HEK293 (cell line): ENCODE measurements around the gene TCF20.
A peak's percentile ranks its signal among the peaks of the same experiment; 100 is the strongest.

Experiments used
- CTCF ChIA-PET: fragments of 350-600 bp; formaldehyde crosslinking; extraction: SDS; loops from one replicate; lab custom pipeline; 2021; ENCODE audit warnings: antibody characterized with exemption; lab: Yijun Ruan, JAX
- POLR2A ChIA-PET: fragments of 300-600 bp; formaldehyde crosslinking; extraction: SDS; loops from one replicate; lab custom pipeline; 2020; ENCODE audit warnings: antibody characterized with exemption, inconsistent platforms; lab: Yijun Ruan, JAX
- H3K27ac ChIP-seq: fragments of 200-500 bp; sonication (Bioruptor generic); 2 replicates; pipeline ENCODE4 v1.5.1; 2014; ENCODE audit warnings: low read depth, low read length, control low read depth, inconsistent platforms; ENCODE audit errors: extremely low read depth
- H3K36me3 ChIP-seq, 2 experiments: fragments of 200-500 bp in 1 of 2; sonication (Bioruptor generic) in 1 of 2; 1 replicate in 1 of 2; 2 replicates in 1 of 2; pipeline ENCODE4 v1.5.1; 2014 to 2017; ENCODE audit warnings: inconsistent platforms in 2 of 2, low read length in 2 of 2; ENCODE audit not compliant: control insufficient read depth in 2 of 2, insufficient read depth in 1 of 2
- H3K4me1 ChIP-seq: fragments of 200-500 bp; sonication (Bioruptor generic); 2 replicates; pipeline ENCODE4 v1.5.1; 2014; ENCODE audit warnings: mild to moderate bottlenecking, low read length, inconsistent platforms; ENCODE audit not compliant: control insufficient read depth, insufficient read depth
- H3K4me3 ChIP-seq: 2 replicates; pipeline ENCODE4 v1.5.1; 2011; ENCODE audit warnings: low read depth, mild to moderate bottlenecking, control low read depth, low read length, moderate library complexity
- H3K9me3 ChIP-seq: fragments of 200-500 bp; sonication (Bioruptor generic); 2 replicates; pipeline ENCODE4 v1.5.1; 2014; ENCODE audit warnings: low read depth, low read length, inconsistent platforms; ENCODE audit not compliant: control insufficient read depth, insufficient read depth
- BCL11B ChIP-seq: fragments of 450-650 bp; formaldehyde crosslinking; IDR thresholded peaks from 2 replicates; pipeline ENCODE4 v1.5.1; 2016; ENCODE audit warnings: low read depth, missing biosample characterization, missing genetic modification characterization
- IKZF3 ChIP-seq: fragments of 450-650 bp; IDR thresholded peaks from 2 replicates; pipeline ENCODE4 v1.5.0; 2018; ENCODE audit warnings: missing biosample characterization, mild to moderate bottlenecking, missing genetic modification characterization, moderate library complexity
- MZF1 ChIP-seq: fragments of 450-650 bp; formaldehyde crosslinking; IDR thresholded peaks from 2 replicates; pipeline ENCODE4 v1.5.1; 2017; ENCODE audit warnings: missing biosample characterization, missing genetic modification characterization, borderline replicate concordance
- YY2 ChIP-seq: fragments of 450-650 bp; formaldehyde crosslinking; IDR thresholded peaks from 2 replicates; pipeline ENCODE4 v1.5.1; 2016; ENCODE audit warnings: missing biosample characterization, missing genetic modification characterization
- ZBTB17 ChIP-seq: fragments of 450-650 bp; formaldehyde crosslinking; IDR thresholded peaks from 2 replicates; pipeline ENCODE4 v1.5.1; 2016; ENCODE audit warnings: missing biosample characterization, missing genetic modification characterization
- ZBTB8A ChIP-seq: fragments of 450-650 bp; formaldehyde crosslinking; IDR thresholded peaks from 2 replicates; pipeline ENCODE4 v1.5.1; 2016; ENCODE audit warnings: missing biosample characterization, missing genetic modification characterization
- ZIC2 ChIP-seq: fragments of 450-650 bp; formaldehyde crosslinking; IDR thresholded peaks from 2 replicates; pipeline ENCODE4 v1.5.1; 2016; ENCODE audit warnings: missing biosample characterization, missing genetic modification characterization
- ZNF10 ChIP-seq: fragments of 450-650 bp; formaldehyde crosslinking; IDR thresholded peaks from 2 replicates; pipeline ENCODE4 v1.5.1; 2017; ENCODE audit warnings: missing biosample characterization, missing genetic modification characterization
- ZNF114 ChIP-seq: fragments of 450-650 bp; formaldehyde crosslinking; IDR thresholded peaks from 2 replicates; pipeline ENCODE4 v1.5.0; 2017; ENCODE audit warnings: missing biosample characterization, missing genetic modification characterization
- ZNF174 ChIP-seq: fragments of 450-650 bp; formaldehyde crosslinking; IDR thresholded peaks from 2 replicates; pipeline ENCODE4 v1.5.0; 2017; ENCODE audit warnings: missing biosample characterization, mild to moderate bottlenecking, missing genetic modification characterization
- ZNF239 ChIP-seq: fragments of 450-650 bp; formaldehyde crosslinking; IDR thresholded peaks from 2 replicates; pipeline ENCODE4 v1.5.1; 2016; ENCODE audit warnings: missing biosample characterization, missing genetic modification characterization
- ZNF292 ChIP-seq: fragments of 450-650 bp; formaldehyde crosslinking; IDR thresholded peaks from 2 replicates; pipeline ENCODE4 v1.5.1; 2016; ENCODE audit warnings: low read depth, missing biosample characterization, missing genetic modification characterization, borderline replicate concordance
- ZNF514 ChIP-seq: fragments of 450-650 bp; formaldehyde crosslinking; IDR thresholded peaks from 2 replicates; pipeline ENCODE4 v1.5.1; 2016; ENCODE audit warnings: missing biosample characterization, missing genetic modification characterization
- ZNF558 ChIP-seq: fragments of 450-650 bp; formaldehyde crosslinking; IDR thresholded peaks from 2 replicates; pipeline ENCODE4 v1.5.1; 2016; ENCODE audit warnings: missing biosample characterization, missing genetic modification characterization
- ZNF654 ChIP-seq: fragments of 450-650 bp; formaldehyde crosslinking; IDR thresholded peaks from 2 replicates; pipeline ENCODE4 v1.5.1; 2016; ENCODE audit warnings: low read depth, missing biosample characterization, missing genetic modification characterization
- ZNF664 ChIP-seq: fragments of 450-650 bp; formaldehyde crosslinking; IDR thresholded peaks from 2 replicates; pipeline ENCODE4 v1.5.1; 2016; ENCODE audit warnings: missing biosample characterization, missing genetic modification characterization
- ZNF747 ChIP-seq: fragments of 450-650 bp; formaldehyde crosslinking; IDR thresholded peaks from 2 replicates; pipeline ENCODE4 v1.5.1; 2016; ENCODE audit warnings: missing biosample characterization, missing genetic modification characterization
- TF ChIP-seq, protein P1 (sequence below): fragments of 450-650 bp; formaldehyde crosslinking; IDR thresholded peaks from 2 replicates; pipeline ENCODE4 v1.5.1; 2016; ENCODE audit warnings: missing biosample characterization, missing genetic modification characterization
- TF ChIP-seq, protein P2 (sequence below): fragments of 450-650 bp; formaldehyde crosslinking; IDR thresholded peaks from 2 replicates; pipeline ENCODE4 v1.5.1; 2016; ENCODE audit warnings: missing biosample characterization, missing genetic modification characterization, low read depth
- TF ChIP-seq, protein P3 (sequence below): fragments of 450-650 bp; formaldehyde crosslinking; IDR thresholded peaks from 2 replicates; pipeline ENCODE4 v1.5.1; 2016; ENCODE audit warnings: missing biosample characterization, missing genetic modification characterization

TCF20 gene

DNA sequence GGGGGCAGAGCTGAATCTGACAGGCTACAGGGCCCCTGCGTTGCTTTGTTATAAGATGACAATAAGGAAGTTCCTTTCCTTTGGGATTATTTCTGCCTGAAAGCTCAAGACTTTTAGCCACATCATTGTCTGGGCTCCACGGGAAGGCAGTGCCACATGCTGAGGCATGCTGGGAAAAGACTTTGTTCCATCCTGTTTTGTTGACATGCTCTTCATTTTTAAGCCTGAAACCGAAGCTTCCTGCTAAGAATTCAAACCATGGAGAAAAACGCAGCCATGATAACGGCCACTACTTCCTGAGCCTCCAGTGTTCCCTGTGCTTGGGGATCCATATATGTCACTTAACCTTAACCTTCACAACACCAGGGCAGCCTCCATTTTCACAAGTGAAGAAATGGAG lies 5.5 kb upstream of the TCF20 start:
- TF ChIP-seq ZNF558 (no peak), ZBTB17 (peak; percentile 39; the same call in 1 of the 2 replicates), ZNF514 (no peak), ZIC2 (tag by site-specific recombination) (peak; percentile 98), BCL11B (tag by site-specific recombination) (no peak)
- TF ChIP-seq, protein P1, sequence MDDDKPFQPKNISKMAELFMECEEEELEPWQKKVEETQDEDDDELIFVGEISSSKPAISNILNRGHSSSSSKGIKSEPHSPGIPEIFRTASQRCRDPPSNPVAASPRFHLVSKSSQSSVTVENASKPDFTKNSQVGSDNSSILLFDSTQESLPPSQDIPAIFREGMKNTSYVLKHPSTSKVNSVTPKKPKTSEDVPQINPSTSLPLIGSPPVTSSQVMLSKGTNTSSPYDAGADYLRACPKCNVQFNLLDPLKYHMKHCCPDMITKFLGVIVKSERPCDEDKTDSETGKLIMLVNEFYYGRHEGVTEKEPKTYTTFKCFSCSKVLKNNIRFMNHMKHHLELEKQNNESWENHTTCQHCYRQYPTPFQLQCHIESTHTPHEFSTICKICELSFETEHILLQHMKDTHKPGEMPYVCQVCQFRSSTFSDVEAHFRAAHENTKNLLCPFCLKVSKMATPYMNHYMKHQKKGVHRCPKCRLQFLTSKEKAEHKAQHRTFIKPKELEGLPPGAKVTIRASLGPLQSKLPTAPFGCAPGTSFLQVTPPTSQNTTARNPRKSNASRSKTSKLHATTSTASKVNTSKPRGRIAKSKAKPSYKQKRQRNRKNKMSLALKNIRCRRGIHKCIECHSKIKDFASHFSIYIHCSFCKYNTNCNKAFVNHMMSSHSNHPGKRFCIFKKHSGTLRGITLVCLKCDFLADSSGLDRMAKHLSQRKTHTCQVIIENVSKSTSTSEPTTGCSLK (tag by site-specific recombination): no peak
- TF ChIP-seq, protein P2, sequence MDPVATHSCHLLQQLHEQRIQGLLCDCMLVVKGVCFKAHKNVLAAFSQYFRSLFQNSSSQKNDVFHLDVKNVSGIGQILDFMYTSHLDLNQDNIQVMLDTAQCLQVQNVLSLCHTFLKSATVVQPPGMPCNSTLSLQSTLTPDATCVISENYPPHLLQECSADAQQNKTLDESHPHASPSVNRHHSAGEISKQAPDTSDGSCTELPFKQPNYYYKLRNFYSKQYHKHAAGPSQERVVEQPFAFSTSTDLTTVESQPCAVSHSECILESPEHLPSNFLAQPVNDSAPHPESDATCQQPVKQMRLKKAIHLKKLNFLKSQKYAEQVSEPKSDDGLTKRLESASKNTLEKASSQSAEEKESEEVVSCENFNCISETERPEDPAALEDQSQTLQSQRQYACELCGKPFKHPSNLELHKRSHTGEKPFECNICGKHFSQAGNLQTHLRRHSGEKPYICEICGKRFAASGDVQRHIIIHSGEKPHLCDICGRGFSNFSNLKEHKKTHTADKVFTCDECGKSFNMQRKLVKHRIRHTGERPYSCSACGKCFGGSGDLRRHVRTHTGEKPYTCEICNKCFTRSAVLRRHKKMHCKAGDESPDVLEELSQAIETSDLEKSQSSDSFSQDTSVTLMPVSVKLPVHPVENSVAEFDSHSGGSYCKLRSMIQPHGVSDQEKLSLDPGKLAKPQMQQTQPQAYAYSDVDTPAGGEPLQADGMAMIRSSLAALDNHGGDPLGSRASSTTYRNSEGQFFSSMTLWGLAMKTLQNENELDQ (tag by site-specific recombination): no peak
- CTCF ChIA-PET: interaction anchor here (1.0 kb wide), 1 partner anchor 107 kb away, joined by 3 read pairs; no protein-coding TSS in a partner anchor
- POLR2A ChIA-PET: interaction anchor here (1.2 kb wide), 1 partner anchor 37 kb away, joined by 3 read pairs; no protein-coding TSS in a partner anchor
- no peaks in the 10 kb centered on the region; the same call in 1 of the 2 replicates for H3K4me1 ChIP-seq
- no peaks in the 10 kb centered on the region for H3K9me3 ChIP-seq
- H3K4me3 ChIP-seq: no peak overlapping the region
- no peak overlapping the region for H3K27ac ChIP-seq
- no peaks in the 10 kb centered on the region for H3K36me3 ChIP-seq

- H3K27ac ChIP-seq: no peak overlapping the region
- no peaks in the 10 kb centered on the region for H3K9me3 ChIP-seq
- H3K36me3 ChIP-seq: no peaks in the 10 kb centered on the region
- CTCF ChIA-PET: interaction anchor here (1.0 kb wide), 1 partner anchor 106 kb away, joined by 3 read pairs; no protein-coding TSS in a partner anchor
- POLR2A ChIA-PET: interaction anchor here (0.8 to 1.2 kb wide), 2 partner anchors 9 to 38 kb away, joined by 3 to 5 read pairs; no protein-coding TSS in a partner anchor
- TF ChIP-seq ZNF114: no peak
- no peak for TF ChIP-seq MZF1 (tag by site-specific recombination)
- TF ChIP-seq YY2 (tag by site-specific recombination): no peak
- TF ChIP-seq ZNF747: no peak
- no peak for TF ChIP-seq ZNF664
- no peak for TF ChIP-seq ZNF292 (tag by site-specific recombination)
- TF ChIP-seq ZNF174 (tag by site-specific recombination): no peak
- TF ChIP-seq ZBTB8A: no peak
- TF ChIP-seq, protein P3, sequence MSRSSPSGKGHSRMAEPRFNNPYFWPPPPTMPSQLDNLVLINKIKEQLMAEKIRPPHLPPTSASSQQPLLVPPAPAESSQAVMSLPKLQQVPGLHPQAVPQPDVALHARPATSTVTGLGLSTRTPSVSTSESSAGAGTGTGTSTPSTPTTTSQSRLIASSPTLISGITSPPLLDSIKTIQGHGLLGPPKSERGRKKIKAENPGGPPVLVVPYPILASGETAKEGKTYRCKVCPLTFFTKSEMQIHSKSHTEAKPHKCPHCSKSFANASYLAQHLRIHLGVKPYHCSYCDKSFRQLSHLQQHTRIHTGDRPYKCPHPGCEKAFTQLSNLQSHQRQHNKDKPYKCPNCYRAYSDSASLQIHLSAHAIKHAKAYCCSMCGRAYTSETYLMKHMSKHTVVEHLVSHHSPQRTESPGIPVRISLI (tag by site-specific recombination): no peak
- TF ChIP-seq ZNF654: no peak
- no peak for TF ChIP-seq ZNF10
- no peak for TF ChIP-seq IKZF3 (tag by site-specific recombination)
- TF ChIP-seq ZNF239 (tag by site-specific recombination): no peak
- TF ChIP-seq, all 188 proteins: peak for 0
- H3K4me3 ChIP-seq: no peak overlapping the region
- H3K4me1 ChIP-seq: no peaks in the 10 kb centered on the region
Measured at GRCh38 chr22:42275176-42275575, 4.7 kb upstream of the TCF20 start.
